Stimulated activated memory B cell treated with anti-CD40 and anti-IgM and Interleukin-4, amounts not matched to agents 10 μg/mL and 1 μg/mL and 100 μg/mL, for 72 hours (primary cell): Measurements from ENCODE around the gene DIAPH3.
A peak's percentile ranks its signal among the peaks of the same experiment; 100 is the strongest.
"Not testable (repeated sequence)": the region's sequence is repeated elsewhere in the genome, so short reads cannot be mapped to it uniquely, and the experiment has no call there.

Source experiments
- ATAC-seq: fragments of 150-1000 bp; cut with Tn5 transposase; 2 replicates; pipeline ENCODE4 v1.10.0; 2021
- H3K27ac Mint-ChIP-seq: one replicate; pipeline ENCODE4 v1.8.0; 2022; ENCODE audit warnings: mild to moderate bottlenecking, mixed read lengths
- H3K27me3 Mint-ChIP-seq: one replicate; pipeline ENCODE4 v1.8.0; 2022; ENCODE audit warnings: mixed read lengths
- H3K36me3 Mint-ChIP-seq: one replicate; pipeline ENCODE4 v1.8.0; 2022; ENCODE audit warnings: mixed read lengths
- H3K4me1 Mint-ChIP-seq: one replicate; pipeline ENCODE4 v1.8.0; 2022; ENCODE audit warnings: mixed read lengths
- H3K4me3 Mint-ChIP-seq: one replicate; pipeline ENCODE4 v1.8.0; 2022; ENCODE audit warnings: mild to moderate bottlenecking, moderate library complexity, mixed read lengths
- H3K9me3 Mint-ChIP-seq: one replicate; pipeline ENCODE4 v1.8.0; 2022; ENCODE audit warnings: mixed read lengths

The DIAPH3 gene

DNA sequence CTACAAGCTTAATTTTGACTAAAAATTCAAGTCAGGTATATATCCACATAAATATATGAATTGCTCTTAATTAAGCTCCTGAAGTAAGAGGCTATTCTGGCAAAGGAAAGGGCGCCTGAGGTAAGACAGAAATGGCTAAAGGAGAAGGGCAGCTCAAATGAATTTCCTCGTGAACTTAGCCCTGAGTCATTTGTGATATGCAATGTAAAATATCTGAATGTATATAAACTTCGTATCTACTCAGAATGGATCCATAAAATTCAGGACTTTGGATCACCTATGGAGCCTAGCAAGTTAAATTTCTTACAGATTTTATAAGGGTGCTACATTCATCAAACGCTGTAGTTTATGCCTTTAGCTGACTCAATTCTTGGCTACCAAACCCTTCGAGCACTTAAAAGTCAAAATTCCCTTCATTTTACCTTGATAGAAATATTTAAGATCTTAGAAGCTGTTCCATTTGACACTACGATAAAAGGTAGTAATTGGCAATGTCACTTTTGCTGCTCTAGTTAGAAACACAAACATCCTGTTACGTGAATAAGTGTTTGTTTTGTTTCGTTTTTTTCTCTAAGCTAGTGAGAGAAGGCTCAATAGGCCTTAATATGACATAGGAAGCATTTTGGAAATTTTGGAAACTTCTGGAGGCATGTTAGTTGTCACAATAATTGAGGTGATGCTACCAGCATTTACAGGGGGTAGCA is 69.2 kb downstream of the DIAPH3 start:
- H3K27ac Mint-ChIP-seq = no peak overlapping the region
- H3K27me3 Mint-ChIP-seq = no peaks in the 10 kb centered on the region
- H3K4me1 Mint-ChIP-seq = no peaks in the 10 kb centered on the region
- H3K9me3 Mint-ChIP-seq = no peaks in the 10 kb centered on the region
- H3K4me3 Mint-ChIP-seq = no peak overlapping the region
- no peaks in the 10 kb centered on the region for H3K36me3 Mint-ChIP-seq
- ATAC-seq = no peak

GRCh38 chr13:60093425-60094019 is 70.2 kb downstream of the DIAPH3 start:
- Mint-ChIP-seq H3K36me3 (no peaks in the 10 kb centered on the region), H3K4me1 (no peaks in the 10 kb centered on the region), H3K27ac (no peak overlapping the region), H3K27me3 (no peaks in the 10 kb centered on the region), H3K9me3 (no peaks in the 10 kb centered on the region), H3K4me3 (no peak overlapping the region)
- ATAC-seq = no peak

GRCh38 chr13:60091573-60091972 is 72.2 kb downstream of the DIAPH3 start:
- Mint-ChIP-seq H3K4me1 (no peaks in the 10 kb centered on the region), H3K36me3 (no peaks in the 10 kb centered on the region)

DNA sequence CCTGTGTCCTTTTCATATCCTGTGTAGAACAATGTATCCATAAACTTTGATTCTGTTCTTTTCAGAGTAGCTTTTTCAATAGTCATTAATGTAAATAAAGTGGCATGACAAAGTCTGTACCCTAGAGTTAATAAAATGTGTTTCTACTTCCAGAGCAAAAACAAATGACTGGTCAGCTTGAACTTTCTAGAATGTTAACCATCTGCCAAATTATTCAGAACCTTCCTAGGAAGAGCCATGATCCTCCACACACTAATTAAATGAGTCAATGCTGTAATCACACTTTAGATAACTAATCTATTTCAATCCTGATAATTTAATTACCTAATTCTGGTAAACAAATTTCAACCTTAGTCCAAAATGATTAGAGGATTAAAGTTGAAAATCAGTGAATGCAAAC is 73.2 kb downstream of the DIAPH3 start:
- H3K27ac Mint-ChIP-seq = no peak overlapping the region
- H3K4me3 Mint-ChIP-seq = no peak overlapping the region
- H3K36me3 Mint-ChIP-seq = no peaks in the 10 kb centered on the region
- no peak for ATAC-seq
- no peaks in the 10 kb centered on the region for H3K27me3 Mint-ChIP-seq
- no peaks in the 10 kb centered on the region for H3K9me3 Mint-ChIP-seq
- no peaks in the 10 kb centered on the region for H3K4me1 Mint-ChIP-seq

More at GRCh38 chr13:60091573-60091972, 72.2 kb downstream of the DIAPH3 start:
- Mint-ChIP-seq H3K27me3 (no peaks in the 10 kb centered on the region), H3K4me3 (no peak overlapping the region), H3K9me3 (no peaks in the 10 kb centered on the region), H3K27ac (no peak overlapping the region)
- no peak for ATAC-seq

- not testable (repeated sequence) for H3K27me3 Mint-ChIP-seq, H3K4me3 Mint-ChIP-seq, H3K27ac Mint-ChIP-seq, H3K36me3 Mint-ChIP-seq, H3K4me1 Mint-ChIP-seq, H3K9me3 Mint-ChIP-seq, ATAC-seq
Observed at GRCh38 chr13:60083780-60084179, 79.9 kb downstream of the DIAPH3 start.

- no peaks in the 10 kb centered on the region for H3K4me1 Mint-ChIP-seq
Observed at GRCh38 chr13:60080850-60081249, 82.9 kb downstream of the DIAPH3 start.

GRCh38 chr13:60078226-60078625 is 85.5 kb downstream of the DIAPH3 start:
- Mint-ChIP-seq H3K27me3 (no peaks in the 10 kb centered on the region), H3K27ac (no peak overlapping the region), H3K4me1 (no peaks in the 10 kb centered on the region), H3K36me3 (no peaks in the 10 kb centered on the region), H3K4me3 (no peak overlapping the region), H3K9me3 (no peaks in the 10 kb centered on the region)
- ATAC-seq = no peak

More at GRCh38 chr13:60080850-60081249, 82.9 kb downstream of the DIAPH3 start:
- no peak overlapping the region for H3K4me3 Mint-ChIP-seq
- H3K9me3 Mint-ChIP-seq = no peaks in the 10 kb centered on the region
- no peaks in the 10 kb centered on the region for H3K36me3 Mint-ChIP-seq
- no peak overlapping the region for H3K27ac Mint-ChIP-seq
- no peaks in the 10 kb centered on the region for H3K27me3 Mint-ChIP-seq
- no peak for ATAC-seq

- Mint-ChIP-seq H3K36me3 (no peaks in the 10 kb centered on the region), H3K27me3 (no peaks in the 10 kb centered on the region), H3K27ac (no peak overlapping the region), H3K4me1 (no peaks in the 10 kb centered on the region), H3K9me3 (no peaks in the 10 kb centered on the region), H3K4me3 (no peak overlapping the region)
- ATAC-seq = no peak
Observed at GRCh38 chr13:60075850-60076249, 87.9 kb downstream of the DIAPH3 start.

DNA sequence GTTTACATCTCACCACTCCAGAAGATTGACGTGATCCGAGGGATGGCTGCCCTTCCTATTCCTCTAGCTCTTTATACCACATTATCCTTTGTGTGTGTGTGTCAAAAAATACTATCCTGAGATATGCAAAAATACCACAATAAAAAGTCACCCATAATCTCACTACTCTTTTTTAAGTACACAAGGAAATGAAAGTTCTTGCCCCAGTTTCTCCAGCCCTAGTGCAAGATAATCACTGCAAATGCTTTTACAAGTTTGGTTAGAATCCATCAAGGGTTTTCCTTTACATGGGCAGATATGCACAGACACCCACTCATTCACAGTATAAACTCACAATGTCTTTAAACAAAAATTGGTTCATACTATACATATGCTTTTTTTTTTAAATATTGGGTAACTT is 89.3 kb downstream of the DIAPH3 start:
- peaks cover 3% of the 10 kb centered on the region for H3K9me3 Mint-ChIP-seq
- ATAC-seq = no peak
- H3K27me3 Mint-ChIP-seq = no peaks in the 10 kb centered on the region
- H3K4me3 Mint-ChIP-seq = no peak overlapping the region
- no peak overlapping the region for H3K27ac Mint-ChIP-seq
- H3K36me3 Mint-ChIP-seq = no peaks in the 10 kb centered on the region
- no peaks in the 10 kb centered on the region for H3K4me1 Mint-ChIP-seq

- Mint-ChIP-seq H3K4me3 (no peak overlapping the region), H3K9me3 (peaks cover 3% of the 10 kb centered on the region), H3K27ac (no peak overlapping the region), H3K27me3 (no peaks in the 10 kb centered on the region), H3K4me1 (no peaks in the 10 kb centered on the region), H3K36me3 (no peaks in the 10 kb centered on the region)
- no peak for ATAC-seq
Observed at GRCh38 chr13:60066226-60066625, 97.5 kb downstream of the DIAPH3 start.

- no peaks in the 10 kb centered on the region for H3K4me1 Mint-ChIP-seq
- no peaks in the 10 kb centered on the region for H3K36me3 Mint-ChIP-seq
- no peak overlapping the region for H3K27ac Mint-ChIP-seq
- H3K4me3 Mint-ChIP-seq = no peak overlapping the region
- H3K9me3 Mint-ChIP-seq = no peaks in the 10 kb centered on the region
- ATAC-seq = no peak
- no peaks in the 10 kb centered on the region for H3K27me3 Mint-ChIP-seq
Observed at GRCh38 chr13:60062502-60062901, 101.2 kb downstream of the DIAPH3 start.

DNA sequence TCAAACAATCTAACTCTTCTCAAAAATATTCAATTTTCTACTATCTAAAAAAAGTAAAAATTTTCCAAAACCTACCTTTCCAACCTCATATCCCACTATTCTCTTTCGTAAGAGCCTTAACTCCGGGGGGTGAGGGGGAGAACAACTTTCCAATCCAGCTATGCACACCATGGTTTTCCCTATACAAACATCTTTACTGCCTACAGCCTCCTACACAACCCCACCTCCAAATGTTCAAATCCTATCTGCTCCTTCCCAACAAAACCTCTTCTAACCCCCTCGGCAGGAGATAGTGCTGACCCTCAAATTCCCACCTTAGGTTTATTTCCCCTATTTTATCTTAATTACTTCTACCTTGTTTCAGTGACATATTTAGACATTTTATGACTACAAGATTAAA is 102.0 kb downstream of the DIAPH3 start:
- Mint-ChIP-seq H3K27ac (no peak overlapping the region), H3K9me3 (no peaks in the 10 kb centered on the region), H3K4me3 (no peak overlapping the region), H3K27me3 (no peaks in the 10 kb centered on the region), H3K4me1 (no peaks in the 10 kb centered on the region), H3K36me3 (no peaks in the 10 kb centered on the region)
- no peak for ATAC-seq

DNA sequence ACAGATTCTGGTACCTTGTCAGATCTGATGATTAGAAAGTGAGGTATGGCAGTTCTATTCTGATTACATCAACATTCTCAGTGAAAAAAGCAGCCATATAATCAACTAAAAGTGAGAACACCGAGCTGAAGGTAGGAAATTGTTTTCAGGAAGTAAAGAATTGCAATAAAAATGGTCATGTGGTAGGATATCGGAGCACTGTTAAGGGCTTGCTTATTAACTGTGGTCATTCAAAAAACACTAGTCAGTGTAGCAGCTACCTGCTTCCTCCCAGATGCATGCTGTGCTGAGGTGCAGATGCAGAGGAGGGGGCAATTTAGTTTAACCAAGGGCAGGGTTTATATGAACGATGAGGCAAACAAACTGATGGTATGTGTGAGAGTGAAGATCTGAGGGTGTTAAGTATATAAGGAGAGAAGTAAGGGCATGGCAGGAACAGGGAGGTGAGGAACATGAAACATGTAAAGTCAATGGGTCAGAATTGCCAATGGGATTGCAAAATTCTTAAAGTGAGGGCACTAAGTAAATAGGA is 111.9 kb downstream of the DIAPH3 start:
- Mint-ChIP-seq H3K9me3 (no peaks in the 10 kb centered on the region), H3K27me3 (no peaks in the 10 kb centered on the region), H3K4me1 (no peaks in the 10 kb centered on the region), H3K4me3 (no peak overlapping the region), H3K27ac (no peak overlapping the region), H3K36me3 (no peaks in the 10 kb centered on the region)
- ATAC-seq = no peak

GRCh38 chr13:60048353-60048752 is 115.4 kb downstream of the DIAPH3 start:
- not testable (repeated sequence) for H3K9me3 Mint-ChIP-seq, H3K27me3 Mint-ChIP-seq, H3K4me3 Mint-ChIP-seq, H3K36me3 Mint-ChIP-seq, H3K4me1 Mint-ChIP-seq, ATAC-seq, H3K27ac Mint-ChIP-seq

DNA sequence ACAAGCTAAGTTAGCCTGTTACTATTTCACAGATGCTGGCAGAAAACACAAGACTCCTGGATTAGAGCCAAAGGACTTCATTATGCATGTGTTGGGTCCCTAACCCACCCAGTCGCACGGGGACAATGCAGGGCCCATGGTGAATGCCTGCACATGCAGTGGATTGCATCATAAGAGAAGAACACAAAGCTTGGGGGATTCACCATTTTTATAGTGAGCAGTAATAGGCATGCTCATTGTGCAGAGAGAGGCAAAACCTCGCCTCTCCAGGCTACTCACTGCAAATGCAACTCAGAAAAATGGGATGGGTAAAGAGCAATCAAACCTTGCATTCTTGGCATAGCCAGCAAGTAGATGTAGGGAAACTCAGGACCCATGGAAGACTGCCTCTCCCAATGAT is 115.8 kb downstream of the DIAPH3 start:
- no peaks in the 10 kb centered on the region for H3K27me3 Mint-ChIP-seq
- H3K27ac Mint-ChIP-seq = no peak overlapping the region
- ATAC-seq = peak; percentile 35
- no peaks in the 10 kb centered on the region for H3K36me3 Mint-ChIP-seq
- H3K4me3 Mint-ChIP-seq = no peak overlapping the region
- no peaks in the 10 kb centered on the region for H3K4me1 Mint-ChIP-seq
- no peaks in the 10 kb centered on the region for H3K9me3 Mint-ChIP-seq

DNA sequence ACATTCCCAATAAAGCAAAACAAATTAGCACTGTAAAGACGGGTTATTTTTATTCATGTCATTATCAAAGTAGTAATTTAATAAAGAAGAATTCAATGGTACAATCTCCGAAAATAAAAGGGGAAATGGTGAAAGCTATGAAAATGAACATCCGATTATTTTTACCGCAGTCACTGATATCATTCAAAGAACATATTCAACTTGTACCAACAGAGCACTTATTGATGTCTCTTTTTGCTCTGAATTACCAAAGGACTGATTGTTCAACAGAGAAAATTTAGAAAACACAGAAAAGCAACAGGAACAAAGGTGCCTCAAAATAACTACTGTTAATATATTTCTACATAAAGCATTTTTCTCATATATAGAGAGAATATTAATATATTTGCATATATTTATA is 119.4 kb downstream of the DIAPH3 start:
- H3K36me3 Mint-ChIP-seq = no peaks in the 10 kb centered on the region
- ATAC-seq = no peak
- no peak overlapping the region for H3K4me3 Mint-ChIP-seq
- H3K9me3 Mint-ChIP-seq = no peaks in the 10 kb centered on the region
- H3K27me3 Mint-ChIP-seq = no peaks in the 10 kb centered on the region
- H3K27ac Mint-ChIP-seq = no peak overlapping the region
- H3K4me1 Mint-ChIP-seq = no peaks in the 10 kb centered on the region
